ENCODE data around the gene CLK2. TPM values are rescaled to one million over a fixed set of nuclear protein-coding genes. Genes with fewer than 3 reads are reported as not detected.

The CLK2 gene
- total RNA-seq, 1 donor from 2014 or later, result 51.2 TPM

GRCh38 chr1:155301342-155301841 is 28.1 kb upstream of the CLK2 start, which contains the start of gene PKLR:
PKLR (minus strand) TSS chr1:155301438; CDS start chr1:155301395, 43 bp downstream.
- Histone ChIP-seq H3K4me1 (no peaks in the 10 kb centered on the region), H3K27ac (no peak within 1 kb of the TSS), H3K9me3 (no peaks in the 10 kb centered on the region), H3K36me3 (no peaks in the 10 kb centered on the region), H3K4me3 (no peak within 1 kb of the TSS), H3K27me3 (peaks cover 8% of the 10 kb centered on the region)
- intact Hi-C loops (cut with DNase I), result no loop called here
- no peak for ATAC-seq
- DNase-seq, result no peak
- TF ChIP-seq CTCF (IDR thresholded peaks at IDR 0.05), result no peak

- H3K27me3 ChIP-seq, result peaks cover 14% of the 10 kb centered on the region
- no peaks in the 10 kb centered on the region for H3K4me1 ChIP-seq
- TF ChIP-seq CTCF (IDR thresholded peaks at IDR 0.05), result no peak
- ATAC-seq, result no peak
- no peaks in the 10 kb centered on the region for H3K9me3 ChIP-seq
- intact Hi-C loops (cut with DNase I), result no loop called here
- no peak overlapping the region for H3K4me3 ChIP-seq
- no peaks in the 10 kb centered on the region for H3K36me3 ChIP-seq
- no peak for DNase-seq
- H3K27ac ChIP-seq, result no peak overlapping the region
Observed at GRCh38 chr1:155300553-155301329, 27.4 kb upstream of the CLK2 start.

GRCh38 chr1:155300024-155300423 is 26.7 kb upstream of the CLK2 start:
- ATAC-seq (no peak), DNase-seq (no peak)
- peaks cover 22% of the 10 kb centered on the region for H3K27me3 ChIP-seq
- H3K4me3 ChIP-seq, result no peak overlapping the region
- TF ChIP-seq CTCF (IDR thresholded peaks at IDR 0.05), result no peak
- no peak overlapping the region for H3K27ac ChIP-seq
- intact Hi-C loops (cut with DNase I), result no loop called here
- no peaks in the 10 kb centered on the region for H3K9me3 ChIP-seq
- H3K36me3 ChIP-seq, result no peaks in the 10 kb centered on the region
- H3K4me1 ChIP-seq, result no peaks in the 10 kb centered on the region

- Histone ChIP-seq H3K36me3 (no peaks in the 10 kb centered on the region), H3K9me3 (no peaks in the 10 kb centered on the region), H3K27me3 (peaks cover 34% of the 10 kb centered on the region), H3K4me3 (no peak overlapping the region), H3K4me1 (no peaks in the 10 kb centered on the region), H3K27ac (no peak overlapping the region)
- intact Hi-C loops (cut with DNase I), result no loop called here
- ATAC-seq, result no peak
- DNase-seq, result no peak
- TF ChIP-seq CTCF (IDR thresholded peaks at IDR 0.05), result no peak
Observed at GRCh38 chr1:155297384-155297783, 24.1 kb upstream of the CLK2 start.

GRCh38 chr1:155296661-155297060 is 23.4 kb upstream of the CLK2 start:
- TF ChIP-seq CTCF (IDR thresholded peaks at IDR 0.05), result no peak
- Histone ChIP-seq H3K9me3 (no peaks in the 10 kb centered on the region), H3K4me1 (no peaks in the 10 kb centered on the region), H3K27me3 (peaks cover 34% of the 10 kb centered on the region), H3K27ac (no peak overlapping the region), H3K36me3 (no peaks in the 10 kb centered on the region), H3K4me3 (no peak overlapping the region)
- intact Hi-C loops (cut with DNase I), result no loop called here
- no peak for DNase-seq
- ATAC-seq, result no peak
